GM10266 (cell line): ENCODE measurements around the gene OR6X1.

Experiments used
- DNase-seq: peaks from one replicate; pipeline ENCODE4 v3.0.0; 2012; ENCODE audit errors: extremely low spot score
- CTCF ChIP-seq: IDR thresholded peaks from 2 replicates; pipeline ENCODE4 v1.5.1; 2012; ENCODE audit warnings: mild to moderate bottlenecking, low read depth; ENCODE audit not compliant: control insufficient read depth, insufficient read depth; ENCODE audit errors: missing control alignments

Gene OR6X1

GRCh38 chr11:123754101-123754568 lies at the start of gene OR6X1:
TSS of gene OR6X1 (minus strand) at chr11:123754518. CDS start at chr11:123754518, 0 bp downstream.
- TF ChIP-seq CTCF = no peak
- DNase-seq = no peak

GRCh38 chr11:123801765-123802164 lies 47.4 kb upstream of the OR6X1 start:
- DNase-seq = no peak
- TF ChIP-seq CTCF = no peak

- TF ChIP-seq CTCF = no peak
- no peak for DNase-seq
Measured at GRCh38 chr11:123800036-123800435, 45.7 kb upstream of the OR6X1 start.

- no peak for DNase-seq
- TF ChIP-seq CTCF = no peak
Measured at GRCh38 chr11:123799438-123799837, 45.1 kb upstream of the OR6X1 start.

GRCh38 chr11:123798513-123799252 lies 44.4 kb upstream of the OR6X1 start:
- TF ChIP-seq CTCF = no peak

GRCh38 chr11:123798079-123798478 lies 43.8 kb upstream of the OR6X1 start:
- TF ChIP-seq CTCF = no peak
- DNase-seq = no peak

More at GRCh38 chr11:123798513-123799252, 44.4 kb upstream of the OR6X1 start:
- DNase-seq = no peak

- TF ChIP-seq CTCF = no peak
- DNase-seq = no peak
Measured at GRCh38 chr11:123797541-123797940, 43.2 kb upstream of the OR6X1 start.
